ENCODE data around the gene IFNL1.

DNA sequence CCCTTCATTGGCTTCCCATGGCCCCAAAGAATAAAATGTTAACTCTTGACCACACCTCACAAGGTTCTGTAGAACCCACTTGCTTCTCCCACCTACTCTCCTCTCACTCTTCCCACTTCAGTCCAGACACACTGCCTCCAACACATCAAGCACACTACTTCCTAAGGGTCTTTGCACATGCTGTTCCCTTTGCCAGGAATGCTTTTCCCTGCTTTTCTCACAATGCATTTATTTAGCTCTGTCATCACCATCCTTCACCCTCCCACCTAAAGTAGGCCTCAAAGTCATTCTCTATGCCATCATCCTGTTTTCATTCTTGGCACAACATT, 7.9 kb downstream of the IFNL1 start:
- TF ChIP-seq, protein P1, sequence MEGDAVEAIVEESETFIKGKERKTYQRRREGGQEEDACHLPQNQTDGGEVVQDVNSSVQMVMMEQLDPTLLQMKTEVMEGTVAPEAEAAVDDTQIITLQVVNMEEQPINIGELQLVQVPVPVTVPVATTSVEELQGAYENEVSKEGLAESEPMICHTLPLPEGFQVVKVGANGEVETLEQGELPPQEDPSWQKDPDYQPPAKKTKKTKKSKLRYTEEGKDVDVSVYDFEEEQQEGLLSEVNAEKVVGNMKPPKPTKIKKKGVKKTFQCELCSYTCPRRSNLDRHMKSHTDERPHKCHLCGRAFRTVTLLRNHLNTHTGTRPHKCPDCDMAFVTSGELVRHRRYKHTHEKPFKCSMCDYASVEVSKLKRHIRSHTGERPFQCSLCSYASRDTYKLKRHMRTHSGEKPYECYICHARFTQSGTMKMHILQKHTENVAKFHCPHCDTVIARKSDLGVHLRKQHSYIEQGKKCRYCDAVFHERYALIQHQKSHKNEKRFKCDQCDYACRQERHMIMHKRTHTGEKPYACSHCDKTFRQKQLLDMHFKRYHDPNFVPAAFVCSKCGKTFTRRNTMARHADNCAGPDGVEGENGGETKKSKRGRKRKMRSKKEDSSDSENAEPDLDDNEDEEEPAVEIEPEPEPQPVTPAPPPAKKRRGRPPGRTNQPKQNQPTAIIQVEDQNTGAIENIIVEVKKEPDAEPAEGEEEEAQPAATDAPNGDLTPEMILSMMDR (IDR thresholded peaks at IDR 0.05): no peak
- no peak for TF ChIP-seq POLR2AphosphoS5 (IDR thresholded peaks at IDR 0.05)
- TF ChIP-seq POLR2A (IDR thresholded peaks at IDR 0.05): no peak

Data from prostate gland (tissue), 2 donors.